SKM-1 (cell line): ENCODE results near the gene TSC22D3.
A peak's percentile ranks its signal among the peaks of the same experiment; 100 is the strongest.
"Not testable (repeated sequence)": the region's sequence is repeated elsewhere in the genome, so short reads cannot be mapped to it uniquely, and the experiment has no call there.

Experiments
- DNase-seq: peaks from one replicate; lab custom pipeline; 2025; ENCODE audit not compliant: unreplicated experiment; lab: John Stamatoyannopoulos, UW

TSC22D3 gene

GRCh38 chrX:107775734-107776511, at the start of gene TSC22D3:
TSC22D3 (minus strand) TSS chrX:107775787; CDS start chrX:107775419, 368 bp downstream.
- peak; percentile 1 for DNase-seq

GRCh38 chrX:107823456-107823855, 47.9 kb upstream of the TSC22D3 start:
- DNase-seq: no peak

- no peak for DNase-seq
Observed at GRCh38 chrX:107823042-107823441, 47.5 kb upstream of the TSC22D3 start.

GRCh38 chrX:107818900-107819521, 43.4 kb upstream of the TSC22D3 start:
- DNase-seq: no peak

- not testable (repeated sequence) for DNase-seq
Observed at GRCh38 chrX:107810053-107810452, 34.5 kb upstream of the TSC22D3 start.

- DNase-seq: no peak
Observed at GRCh38 chrX:107805179-107805578, 29.6 kb upstream of the TSC22D3 start.

- no peak for DNase-seq
Observed at GRCh38 chrX:107804427-107804826, 28.8 kb upstream of the TSC22D3 start.

GRCh38 chrX:107787827-107788226, 12.2 kb upstream of the TSC22D3 start:
- DNase-seq: no peak

GRCh38 chrX:107780525-107780924, 4.9 kb upstream of the TSC22D3 start:
- no peak for DNase-seq

- no peak for DNase-seq
Observed at GRCh38 chrX:107777536-107777832, 1.9 kb upstream of the TSC22D3 start, which contains the start of gene NCBP2L. NCBP2L (plus strand) TSS chrX:107777733; CDS start chrX:107794221, 16,488 bp downstream.

- peak; percentile 58 for DNase-seq
Observed at GRCh38 chrX:107776649-107777535, 1.3 kb upstream of the TSC22D3 start.

GRCh38 chrX:107775000-107775733, 420 bp downstream of the TSC22D3 start:
- DNase-seq: no peak

- DNase-seq: no peak
Observed at GRCh38 chrX:107773906-107774435, 1.6 kb downstream of the TSC22D3 start.

GRCh38 chrX:107773206-107773605, 2.4 kb downstream of the TSC22D3 start:
- no peak for DNase-seq

- DNase-seq: no peak
Observed at GRCh38 chrX:107769581-107770317, 5.8 kb downstream of the TSC22D3 start.

- DNase-seq: no peak
Observed at GRCh38 chrX:107768051-107768450, 7.5 kb downstream of the TSC22D3 start.

- no peak for DNase-seq
Observed at GRCh38 chrX:107766470-107767150, 9.0 kb downstream of the TSC22D3 start.

GRCh38 chrX:107764845-107765608, 10.6 kb downstream of the TSC22D3 start:
- DNase-seq: no peak

- no peak for DNase-seq
Observed at GRCh38 chrX:107763647-107764046, 11.9 kb downstream of the TSC22D3 start.
